H7 (cell line): ENCODE data around the gene TNFRSF14. TPM values are rescaled to one million over a fixed set of nuclear protein-coding genes. Genes with fewer than 3 reads are reported as not detected.

Experiments
- total RNA-seq: library from RNA; depleted of rRNA; stranded (reverse); fragments of >200 nt; shearing (Covaris generic); gene quantifications from 2 replicates; pipeline ENCODE4 v1.2.3, GENCODE V29; 2014; rRNA removed

Gene TNFRSF14
- total RNA-seq, 1 experiment from 2014 or later, result 0.55 TPM

Other genes with a start within 250 kb of the TNFRSF14 start
- gene MORN1, start 164.8 kb upstream of the TNFRSF14 start, total RNA-seq, result 12.7 and 14.3 TPM in 2 replicates
- 95.4 and 133 TPM in 2 replicates for gene RER1, start 164.5 kb upstream of the TNFRSF14 start, total RNA-seq
- gene PEX10, start 143.8 kb upstream of the TNFRSF14 start, total RNA-seq, result 75.9 and 89.6 TPM in 2 replicates
- gene PLCH2, start 80.1 kb upstream of the TNFRSF14 start, total RNA-seq, result 0.24 and 0.37 TPM in 2 replicates
- gene PANK4, start 29.8 kb upstream of the TNFRSF14 start, total RNA-seq, result 62.5 and 79.0 TPM in 2 replicates
- 0.07 and 0.33 TPM in 2 replicates for gene HES5, start 26.1 kb upstream of the TNFRSF14 start, total RNA-seq
- gene PRXL2B, start 30.4 kb downstream of the TNFRSF14 start, total RNA-seq, result 62.9 and 83.5 TPM in 2 replicates
- 1.3 and 3.0 TPM in 2 replicates for gene MMEL1, start 76.6 kb downstream of the TNFRSF14 start, total RNA-seq
- gene TTC34, start 245.3 kb downstream of the TNFRSF14 start, total RNA-seq, result 0.42 and 0.59 TPM in 2 replicates